HepG2 (cell line): Measurements from ENCODE around the gene SF3B5. TPM values are rescaled to one million over a fixed set of nuclear protein-coding genes. Genes with fewer than 3 reads are reported as not detected.

Experiments used
- CC2D1A ChIP-seq: sonication (generic); formaldehyde crosslinking; IDR thresholded peaks from 2 replicates; pipeline ENCODE4 v1.8.1; 2023; ENCODE audit warnings: mild to moderate bottlenecking, missing genetic modification reagents
- EEA1 ChIP-seq: sonication (generic); formaldehyde crosslinking; IDR thresholded peaks from 2 replicates; pipeline ENCODE4 v1.5.1; 2020; ENCODE audit warnings: mild to moderate bottlenecking, missing genetic modification reagents, borderline replicate concordance
- MIXL1 ChIP-seq: IDR thresholded peaks from 2 replicates; pipeline ENCODE4 v1.6.1; 2016
- SMC3 ChIP-seq: IDR thresholded peaks from 2 replicates; pipeline ENCODE4 v1.6.1; 2011; ENCODE audit warnings: low read length, improper control_type of control experiment
- SNAPC2 ChIP-seq: sonication (generic); formaldehyde crosslinking; IDR thresholded peaks from 2 replicates; pipeline ENCODE4 v1.8.1; 2022; ENCODE audit warnings: mild to moderate bottlenecking, missing genetic modification reagents
- ZNF329 ChIP-seq: sonication (generic); formaldehyde crosslinking; IDR thresholded peaks from 2 replicates; pipeline ENCODE4 v1.9.0; 2021; ENCODE audit warnings: low read depth, mild to moderate bottlenecking, missing genetic modification reagents
- ZNF446 ChIP-seq: sonication (generic); formaldehyde crosslinking; IDR thresholded peaks from 2 replicates; pipeline ENCODE4 v1.5.0; 2020; ENCODE audit warnings: mild to moderate bottlenecking, missing genetic modification reagents
- polyA plus RNA-seq, 8 experiments: library from polyadenylated mRNA; depleted of rRNA in 3 of 8; stranded (reverse) in 7 of 8; unstranded in 1 of 8; fragments of >200 nt; fragmentation: Illumina TruSeq in 4 of 8; extraction: Trizol in 4 of 8; gene quantifications; 2 replicates each; pipeline versions ENCODE4 v1.2.1 to v1.2.3, GENCODE V29; 2011 to 2016; ENCODE audit warnings: low read depth in 4 of 8, missing spikeins in 1 of 8, mixed read lengths in 1 of 8; ENCODE audit not compliant: insufficient read depth in 1 of 8
- total RNA-seq, 5 experiments: library from RNA; depleted of rRNA; stranded (reverse); fragments of >200 nt; fragmentation: Illumina TruSeq; extraction: Trizol; gene quantifications; 2 replicates each; pipeline ENCODE4 v1.2.3, GENCODE V29; 2016; ENCODE audit warnings: low read depth in 1 of 5
- TF ChIP-seq, protein P1 (sequence below): sonication (generic); formaldehyde crosslinking; IDR thresholded peaks from 2 replicates; pipeline ENCODE4 v1.4.0; 2020; ENCODE audit warnings: missing genetic modification reagents
- TF ChIP-seq, protein P2 (sequence below): sonication (generic); formaldehyde crosslinking; IDR thresholded peaks from 2 replicates; pipeline ENCODE4 v1.4.0; 2020; ENCODE audit warnings: missing genetic modification reagents
- TF ChIP-seq, protein P3 (sequence below): sonication (generic); formaldehyde crosslinking; IDR thresholded peaks from 2 replicates; pipeline ENCODE4 v1.8.0; 2022; ENCODE audit warnings: missing genetic modification reagents, mild to moderate bottlenecking, moderate library complexity, borderline replicate concordance
- TF ChIP-seq, protein P4 (sequence below): sonication (generic); formaldehyde crosslinking; IDR thresholded peaks from 2 replicates; pipeline ENCODE4 v1.4.0; 2020; ENCODE audit warnings: mild to moderate bottlenecking, missing genetic modification reagents, borderline replicate concordance
- TF ChIP-seq, protein P5 (sequence below): sonication (generic); formaldehyde crosslinking; IDR thresholded peaks from 2 replicates; pipeline ENCODE4 v1.4.0; 2020; ENCODE audit warnings: mild to moderate bottlenecking, missing genetic modification reagents

SF3B5 gene
- total and polyA plus RNA-seq, 2 of the 13 experiments (the other 11 are each of a cell fraction or from before 2014, with no cell fraction given): 263 to 292 TPM

DNA sequence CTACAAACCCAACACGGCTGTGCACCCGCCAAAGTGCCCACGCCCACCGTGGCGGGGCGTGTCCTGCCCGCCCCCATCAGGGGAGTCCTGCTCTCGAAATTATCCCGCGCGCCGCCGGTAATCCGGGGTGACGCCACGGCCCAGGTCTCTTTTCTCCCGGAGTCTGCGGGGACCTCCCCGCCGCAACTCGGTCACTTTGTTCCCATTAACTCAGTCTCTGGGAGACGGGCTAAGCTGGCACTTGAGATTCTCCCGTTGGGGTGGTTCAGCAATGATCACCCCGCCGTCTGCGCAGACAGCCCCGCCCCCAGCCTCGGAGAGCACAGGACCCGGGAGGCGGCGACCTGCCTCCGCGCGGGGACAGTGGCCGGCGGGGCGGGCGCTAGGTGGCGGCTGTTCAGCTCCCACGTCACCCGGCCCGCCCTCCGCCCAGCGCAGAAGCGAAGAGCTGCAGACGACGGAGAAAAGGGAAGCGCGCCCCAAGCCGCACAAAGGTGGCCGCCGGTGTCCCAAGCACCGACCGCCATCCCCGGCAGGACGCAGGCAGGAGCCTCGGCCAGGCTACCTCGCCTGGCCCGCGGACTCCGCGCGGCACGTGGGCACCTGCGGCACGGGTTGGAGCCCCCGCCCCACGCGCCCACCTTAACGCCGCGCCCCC, 31.5 kb downstream of the SF3B5 start (continued):
- TF ChIP-seq, protein P1, sequence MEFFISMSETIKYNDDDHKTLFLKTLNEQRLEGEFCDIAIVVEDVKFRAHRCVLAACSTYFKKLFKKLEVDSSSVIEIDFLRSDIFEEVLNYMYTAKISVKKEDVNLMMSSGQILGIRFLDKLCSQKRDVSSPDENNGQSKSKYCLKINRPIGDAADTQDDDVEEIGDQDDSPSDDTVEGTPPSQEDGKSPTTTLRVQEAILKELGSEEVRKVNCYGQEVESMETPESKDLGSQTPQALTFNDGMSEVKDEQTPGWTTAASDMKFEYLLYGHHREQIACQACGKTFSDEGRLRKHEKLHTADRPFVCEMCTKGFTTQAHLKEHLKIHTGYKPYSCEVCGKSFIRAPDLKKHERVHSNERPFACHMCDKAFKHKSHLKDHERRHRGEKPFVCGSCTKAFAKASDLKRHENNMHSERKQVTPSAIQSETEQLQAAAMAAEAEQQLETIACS (CRISPR knock-in tag): no peak
- TF ChIP-seq, protein P2, sequence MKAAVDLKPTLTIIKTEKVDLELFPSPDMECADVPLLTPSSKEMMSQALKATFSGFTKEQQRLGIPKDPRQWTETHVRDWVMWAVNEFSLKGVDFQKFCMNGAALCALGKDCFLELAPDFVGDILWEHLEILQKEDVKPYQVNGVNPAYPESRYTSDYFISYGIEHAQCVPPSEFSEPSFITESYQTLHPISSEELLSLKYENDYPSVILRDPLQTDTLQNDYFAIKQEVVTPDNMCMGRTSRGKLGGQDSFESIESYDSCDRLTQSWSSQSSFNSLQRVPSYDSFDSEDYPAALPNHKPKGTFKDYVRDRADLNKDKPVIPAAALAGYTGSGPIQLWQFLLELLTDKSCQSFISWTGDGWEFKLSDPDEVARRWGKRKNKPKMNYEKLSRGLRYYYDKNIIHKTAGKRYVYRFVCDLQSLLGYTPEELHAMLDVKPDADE: 0 out of 2 replicates have a peak, but pooled peaks have one; percentile 26
- TF ChIP-seq ZNF446 (CRISPR knock-in tag) (peak; percentile 82; the same call in 1 of the 2 replicates), MIXL1 (CRISPR knock-in tag) (0 out of 2 replicates have a peak, but pooled peaks have one; percentile 12), ZNF329 (CRISPR knock-in tag) (no peak), SMC3 (no peak), SNAPC2 (no peak; the same call in 1 of the 2 replicates), EEA1 (CRISPR knock-in tag) (peak; percentile 84; the same call in 1 of the 2 replicates), CC2D1A (CRISPR knock-in tag) (no peak)
- TF ChIP-seq, protein P3, sequence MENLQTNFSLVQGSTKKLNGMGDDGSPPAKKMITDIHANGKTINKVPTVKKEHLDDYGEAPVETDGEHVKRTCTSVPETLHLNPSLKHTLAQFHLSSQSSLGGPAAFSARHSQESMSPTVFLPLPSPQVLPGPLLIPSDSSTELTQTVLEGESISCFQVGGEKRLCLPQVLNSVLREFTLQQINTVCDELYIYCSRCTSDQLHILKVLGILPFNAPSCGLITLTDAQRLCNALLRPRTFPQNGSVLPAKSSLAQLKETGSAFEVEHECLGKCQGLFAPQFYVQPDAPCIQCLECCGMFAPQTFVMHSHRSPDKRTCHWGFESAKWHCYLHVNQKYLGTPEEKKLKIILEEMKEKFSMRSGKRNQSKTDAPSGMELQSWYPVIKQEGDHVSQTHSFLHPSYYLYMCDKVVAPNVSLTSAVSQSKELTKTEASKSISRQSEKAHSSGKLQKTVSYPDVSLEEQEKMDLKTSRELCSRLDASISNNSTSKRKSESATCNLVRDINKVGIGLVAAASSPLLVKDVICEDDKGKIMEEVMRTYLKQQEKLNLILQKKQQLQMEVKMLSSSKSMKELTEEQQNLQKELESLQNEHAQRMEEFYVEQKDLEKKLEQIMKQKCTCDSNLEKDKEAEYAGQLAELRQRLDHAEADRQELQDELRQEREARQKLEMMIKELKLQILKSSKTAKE (CRISPR knock-in tag): no peak
- TF ChIP-seq, protein P4, sequence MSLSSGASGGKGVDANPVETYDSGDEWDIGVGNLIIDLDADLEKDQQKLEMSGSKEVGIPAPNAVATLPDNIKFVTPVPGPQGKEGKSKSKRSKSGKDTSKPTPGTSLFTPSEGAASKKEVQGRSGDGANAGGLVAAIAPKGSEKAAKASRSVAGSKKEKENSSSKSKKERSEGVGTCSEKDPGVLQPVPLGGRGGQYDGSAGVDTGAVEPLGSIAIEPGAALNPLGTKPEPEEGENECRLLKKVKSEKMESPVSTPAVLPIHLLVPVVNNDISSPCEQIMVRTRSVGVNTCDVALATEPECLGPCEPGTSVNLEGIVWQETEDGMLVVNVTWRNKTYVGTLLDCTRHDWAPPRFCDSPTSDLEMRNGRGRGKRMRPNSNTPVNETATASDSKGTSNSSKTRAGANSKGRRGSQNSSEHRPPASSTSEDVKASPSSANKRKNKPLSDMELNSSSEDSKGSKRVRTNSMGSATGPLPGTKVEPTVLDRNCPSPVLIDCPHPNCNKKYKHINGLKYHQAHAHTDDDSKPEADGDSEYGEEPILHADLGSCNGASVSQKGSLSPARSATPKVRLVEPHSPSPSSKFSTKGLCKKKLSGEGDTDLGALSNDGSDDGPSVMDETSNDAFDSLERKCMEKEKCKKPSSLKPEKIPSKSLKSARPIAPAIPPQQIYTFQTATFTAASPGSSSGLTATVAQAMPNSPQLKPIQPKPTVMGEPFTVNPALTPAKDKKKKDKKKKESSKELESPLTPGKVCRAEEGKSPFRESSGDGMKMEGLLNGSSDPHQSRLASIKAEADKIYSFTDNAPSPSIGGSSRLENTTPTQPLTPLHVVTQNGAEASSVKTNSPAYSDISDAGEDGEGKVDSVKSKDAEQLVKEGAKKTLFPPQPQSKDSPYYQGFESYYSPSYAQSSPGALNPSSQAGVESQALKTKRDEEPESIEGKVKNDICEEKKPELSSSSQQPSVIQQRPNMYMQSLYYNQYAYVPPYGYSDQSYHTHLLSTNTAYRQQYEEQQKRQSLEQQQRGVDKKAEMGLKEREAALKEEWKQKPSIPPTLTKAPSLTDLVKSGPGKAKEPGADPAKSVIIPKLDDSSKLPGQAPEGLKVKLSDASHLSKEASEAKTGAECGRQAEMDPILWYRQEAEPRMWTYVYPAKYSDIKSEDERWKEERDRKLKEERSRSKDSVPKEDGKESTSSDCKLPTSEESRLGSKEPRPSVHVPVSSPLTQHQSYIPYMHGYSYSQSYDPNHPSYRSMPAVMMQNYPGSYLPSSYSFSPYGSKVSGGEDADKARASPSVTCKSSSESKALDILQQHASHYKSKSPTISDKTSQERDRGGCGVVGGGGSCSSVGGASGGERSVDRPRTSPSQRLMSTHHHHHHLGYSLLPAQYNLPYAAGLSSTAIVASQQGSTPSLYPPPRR (CRISPR knock-in tag): no peak; the same call in none of the 2 replicates
- TF ChIP-seq, protein P5, sequence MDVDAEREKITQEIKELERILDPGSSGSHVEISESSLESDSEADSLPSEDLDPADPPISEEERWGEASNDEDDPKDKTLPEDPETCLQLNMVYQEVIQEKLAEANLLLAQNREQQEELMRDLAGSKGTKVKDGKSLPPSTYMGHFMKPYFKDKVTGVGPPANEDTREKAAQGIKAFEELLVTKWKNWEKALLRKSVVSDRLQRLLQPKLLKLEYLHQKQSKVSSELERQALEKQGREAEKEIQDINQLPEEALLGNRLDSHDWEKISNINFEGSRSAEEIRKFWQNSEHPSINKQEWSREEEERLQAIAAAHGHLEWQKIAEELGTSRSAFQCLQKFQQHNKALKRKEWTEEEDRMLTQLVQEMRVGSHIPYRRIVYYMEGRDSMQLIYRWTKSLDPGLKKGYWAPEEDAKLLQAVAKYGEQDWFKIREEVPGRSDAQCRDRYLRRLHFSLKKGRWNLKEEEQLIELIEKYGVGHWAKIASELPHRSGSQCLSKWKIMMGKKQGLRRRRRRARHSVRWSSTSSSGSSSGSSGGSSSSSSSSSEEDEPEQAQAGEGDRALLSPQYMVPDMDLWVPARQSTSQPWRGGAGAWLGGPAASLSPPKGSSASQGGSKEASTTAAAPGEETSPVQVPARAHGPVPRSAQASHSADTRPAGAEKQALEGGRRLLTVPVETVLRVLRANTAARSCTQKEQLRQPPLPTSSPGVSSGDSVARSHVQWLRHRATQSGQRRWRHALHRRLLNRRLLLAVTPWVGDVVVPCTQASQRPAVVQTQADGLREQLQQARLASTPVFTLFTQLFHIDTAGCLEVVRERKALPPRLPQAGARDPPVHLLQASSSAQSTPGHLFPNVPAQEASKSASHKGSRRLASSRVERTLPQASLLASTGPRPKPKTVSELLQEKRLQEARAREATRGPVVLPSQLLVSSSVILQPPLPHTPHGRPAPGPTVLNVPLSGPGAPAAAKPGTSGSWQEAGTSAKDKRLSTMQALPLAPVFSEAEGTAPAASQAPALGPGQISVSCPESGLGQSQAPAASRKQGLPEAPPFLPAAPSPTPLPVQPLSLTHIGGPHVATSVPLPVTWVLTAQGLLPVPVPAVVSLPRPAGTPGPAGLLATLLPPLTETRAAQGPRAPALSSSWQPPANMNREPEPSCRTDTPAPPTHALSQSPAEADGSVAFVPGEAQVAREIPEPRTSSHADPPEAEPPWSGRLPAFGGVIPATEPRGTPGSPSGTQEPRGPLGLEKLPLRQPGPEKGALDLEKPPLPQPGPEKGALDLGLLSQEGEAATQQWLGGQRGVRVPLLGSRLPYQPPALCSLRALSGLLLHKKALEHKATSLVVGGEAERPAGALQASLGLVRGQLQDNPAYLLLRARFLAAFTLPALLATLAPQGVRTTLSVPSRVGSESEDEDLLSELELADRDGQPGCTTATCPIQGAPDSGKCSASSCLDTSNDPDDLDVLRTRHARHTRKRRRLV: no peak
